B cell (primary cell): ENCODE measurements around the gene TMA7. TPM values are rescaled to one million over a fixed set of nuclear protein-coding genes. Genes with fewer than 3 reads are reported as not detected.

Experiments used
- ATAC-seq: fragments of 200-7000 bp; cut with Tn5 transposase; one replicate; pipeline ENCODE4 v1.10.0; 2021; ENCODE audit warnings: low read depth, mild to moderate bottlenecking, moderate number of reproducible peaks, moderate library complexity
- CTCF ChIA-PET: fragments of 350-600 bp; sonication (Branson Sonifier 250); formaldehyde crosslinking; loops from one replicate; lab custom pipeline; 2021; ENCODE audit warnings: antibody characterized with exemption, inconsistent platforms; lab: Charles Lee
- POLR2A ChIA-PET: fragments of 350-600 bp; sonication (Branson Sonifier 250); formaldehyde crosslinking; loops from one replicate; lab custom pipeline; 2021; ENCODE audit warnings: antibody characterized with exemption; lab: Charles Lee
- DNase-seq: peaks from one replicate; pipeline ENCODE4 v3.0.0; 2013
- H2AFZ ChIP-seq: 2 replicates; pipeline ENCODE4 v1.6.1; 2012; ENCODE audit warnings: mild to moderate bottlenecking, low read depth, low read length; ENCODE audit not compliant: insufficient read depth, poor library complexity, severe bottlenecking
- H3K27ac ChIP-seq, 2 donors: 1 replicate in 1 of 2; 2 replicates in 1 of 2; pipeline ENCODE4 v1.5.1; 2012 to 2013; ENCODE audit warnings: low read length in 2 of 2, mild to moderate bottlenecking in 2 of 2, moderate library complexity in 1 of 2
- H3K27me3 ChIP-seq, 4 experiments: fragments of 200-600 bp in 1 of 4; sonication (generic) in 1 of 4; replicated peaks in 1 of 4; 1 replicate in 2 of 4; 2 replicates in 2 of 4; pipeline versions ENCODE4 v1.6.1 to v1.7.0; 2013 to 2016; ENCODE audit warnings: low read length in 3 of 4, mild to moderate bottlenecking in 2 of 4, mixed read lengths in 1 of 4, moderate library complexity in 1 of 4; ENCODE audit not compliant: insufficient read depth in 4 of 4, control insufficient read depth in 3 of 4; ENCODE audit errors: control extremely low read depth in 1 of 4
- H3K36me3 ChIP-seq, 2 experiments: replicated peaks in 1 of 2; 1 replicate in 1 of 2; 2 replicates in 1 of 2; pipeline versions ENCODE4 v1.6.1 to v1.7.1; 2013; ENCODE audit warnings: low read length in 1 of 2; ENCODE audit not compliant: insufficient read depth in 2 of 2, control insufficient read depth in 1 of 2; ENCODE audit errors: control extremely low read depth in 1 of 2, extremely low read depth in 1 of 2
- H3K4me1 ChIP-seq, 2 donors: fragments of 200-600 bp in 1 of 2; sonication (generic) in 1 of 2; 1 replicate in 1 of 2; 2 replicates in 1 of 2; pipeline versions ENCODE4 v1.5.1 to v1.6.1; 2013 to 2017; ENCODE audit warnings: low read length in 2 of 2; ENCODE audit not compliant: control insufficient read depth in 2 of 2, insufficient read depth in 2 of 2
- H3K4me2 ChIP-seq: replicated peaks from 2 replicates; pipeline ENCODE3; 2012; ENCODE audit warnings: mild to moderate bottlenecking, low read depth, low read length; ENCODE audit not compliant: poor library complexity, severe bottlenecking
- H3K4me3 ChIP-seq, 5 experiments: fragments of 200-600 bp in 1 of 5; sonication (generic) in 1 of 5; 1 replicate in 3 of 5; 2 replicates in 2 of 5; pipeline versions ENCODE4 v1.5.1 to v1.7.0; 2011 to 2016; ENCODE audit warnings: low read length in 4 of 5, mild to moderate bottlenecking in 4 of 5, low read depth in 2 of 5, control low read depth in 1 of 5, moderate library complexity in 1 of 5; ENCODE audit not compliant: insufficient read depth in 1 of 5; ENCODE audit errors: control extremely low read depth in 1 of 5, extremely low read depth in 1 of 5
- H3K79me2 ChIP-seq: fragments of 200-600 bp; sonication (generic); one replicate; pipeline ENCODE4 v1.6.0; 2016; ENCODE audit warnings: low read length; ENCODE audit not compliant: control insufficient read depth, insufficient read depth
- H3K9ac ChIP-seq: fragments of 200-600 bp; sonication (generic); 2 replicates; pipeline ENCODE4 v1.6.1; 2017; ENCODE audit warnings: mild to moderate bottlenecking, low read length, moderate library complexity
- H3K9me3 ChIP-seq, 3 donors: one replicate each; pipeline versions ENCODE4 v1.6.1 to v1.7.1; 2013; ENCODE audit warnings: low read length in 2 of 3; ENCODE audit not compliant: control insufficient read depth in 2 of 3, insufficient read depth in 1 of 3; ENCODE audit errors: control extremely low read depth in 1 of 3
- H4K20me1 ChIP-seq: 2 replicates; pipeline ENCODE4 v1.6.0; 2012; ENCODE audit warnings: mild to moderate bottlenecking, low read length; ENCODE audit not compliant: insufficient read depth, control insufficient read depth, poor library complexity, severe bottlenecking
- H3K27ac Mint-ChIP-seq: one replicate; pipeline ENCODE4 v1.8.0; 2021; ENCODE audit warnings: mixed read lengths
- H3K27me3 Mint-ChIP-seq: one replicate; pipeline ENCODE4 v1.8.0; 2021; ENCODE audit warnings: mixed read lengths
- H3K4me1 Mint-ChIP-seq: one replicate; pipeline ENCODE4 v1.8.0; 2021; ENCODE audit warnings: mixed read lengths
- H3K4me3 Mint-ChIP-seq: one replicate; pipeline ENCODE4 v1.8.0; 2021; ENCODE audit warnings: mixed read lengths
- H3K9me3 Mint-ChIP-seq: one replicate; pipeline ENCODE4 v1.8.0; 2022; ENCODE audit warnings: mixed read lengths; ENCODE audit not compliant: insufficient read depth
- CTCF ChIP-seq: fragments of 200-600 bp; IDR thresholded peaks from one replicate; pipeline ENCODE4 v1.8.0; 2022; ENCODE audit warnings: antibody characterized with exemption, mild to moderate bottlenecking
- EZH2 ChIP-seq: IDR thresholded peaks from 2 replicates; pipeline ENCODE4 v1.6.1; 2012; ENCODE audit warnings: borderline replicate concordance, low read depth, mild to moderate bottlenecking, moderate library complexity, low read length; ENCODE audit not compliant: insufficient read depth, poor library complexity, severe bottlenecking
- WGBS: methylation state at CpG from one replicate; pipeline ENCODE4 v1.1.5; 2013; ENCODE audit warnings: missing lambda C conversion rate; ENCODE audit not compliant: insufficient coverage; 5-methylcytosine and 5-hydroxymethylcytosine counted together
- intact Hi-C: fragments of 100-400 bp; cut with micrococcal nuclease; formaldehyde crosslinking; loops from one replicate; pipeline ENCODE4 v1.10.0; 2022
- polyA plus RNA-seq: library from polyadenylated mRNA; depleted of rRNA; stranded (reverse); fragments of >200 nt; gene quantifications from 2 replicates; pipeline ENCODE4 v1.2.3, GENCODE V29; 2012
- total RNA-seq, 2 donors: library from RNA; stranded (reverse); fragments of 120-200 nt in 1 of 2; gene quantifications; 1 replicate in 1 of 2; 2 replicates in 1 of 2; pipeline versions ENCODE4 v1.2.3 to v1.2.4, GENCODE V29; 2013 to 2022

The TMA7 gene
- total and polyA plus RNA-seq, 2 donors (not counting 1 experiment from before 2014, with no cell fraction given), result 169 to 194 TPM

- Histone ChIP-seq H3K79me2 (no peaks in the 10 kb centered on the region), H3K4me1 (no peaks in the 10 kb centered on the region), H3K4me2 (no peak overlapping the region), H3K27me3 (no peaks in the 10 kb centered on the region), H3K9me3 (no peaks in the 10 kb centered on the region), H2AFZ (no peak overlapping the region), H3K9ac (no peak overlapping the region), H3K27ac (no peak overlapping the region), H3K4me3 (no peak overlapping the region), H3K36me3 (no peaks in the 10 kb centered on the region), H4K20me1 (no peaks in the 10 kb centered on the region)
- TF ChIP-seq CTCF (no peak), EZH2 (no peak)
- Mint-ChIP-seq H3K4me1 (no peaks in the 10 kb centered on the region), H3K27ac (no peak overlapping the region), H3K9me3 (no peaks in the 10 kb centered on the region), H3K4me3 (no peak overlapping the region), H3K27me3 (no peaks in the 10 kb centered on the region)
- ATAC-seq (no peak), DNase-seq (no peak)
- intact Hi-C loops, result no loop called here
- ChIA-PET POLR2A (no interaction called here), CTCF (interaction anchor here (1.1 to 1.2 kb wide), 2 partner anchors 15 to 21 kb away, joined by 3 read pairs; no protein-coding TSS in a partner anchor)
- WGBS, result 90% methylated on average over 23 of the region's 24 CpGs
Measured at GRCh38 chr3:48415251-48415953, 24.7 kb upstream of the TMA7 start.

DNA sequence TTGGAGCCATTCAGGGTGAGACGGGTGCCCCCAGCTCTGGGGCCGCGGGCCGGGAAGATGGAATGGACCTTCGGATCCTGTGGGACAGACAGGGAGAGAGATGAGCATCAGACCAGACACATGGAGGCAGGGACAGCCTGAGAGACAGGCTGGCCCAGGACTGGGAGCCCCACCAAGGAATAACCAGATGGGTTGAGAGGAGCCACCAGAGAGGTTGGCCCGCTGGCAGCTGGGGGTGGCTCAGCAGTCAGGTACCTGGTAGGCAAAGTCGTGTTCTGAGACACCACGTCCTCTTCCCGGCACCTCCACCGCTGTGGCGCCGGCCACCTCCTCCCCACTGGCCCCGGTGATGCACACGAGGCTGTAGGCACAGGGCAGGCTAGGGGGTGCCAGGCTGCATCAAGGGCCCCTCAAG lies 24.0 kb upstream of the TMA7 start:
- no peak overlapping the region for H3K4me3 Mint-ChIP-seq
- TF ChIP-seq EZH2 (no peak), CTCF (no peak)
- H3K27me3 ChIP-seq, result no peaks in the 10 kb centered on the region
- H3K4me1 Mint-ChIP-seq, result no peaks in the 10 kb centered on the region
- H3K79me2 ChIP-seq, result no peaks in the 10 kb centered on the region
- H3K4me1 ChIP-seq, result no peaks in the 10 kb centered on the region
- no peaks in the 10 kb centered on the region for H3K27me3 Mint-ChIP-seq
- no peaks in the 10 kb centered on the region for H3K36me3 ChIP-seq
- WGBS, result 89% methylated on average over 14 of the region's 14 CpGs
- CTCF ChIA-PET, result interaction anchor here (1.2 kb wide), 1 partner anchor 15 kb away, joined by 3 read pairs; no protein-coding TSS in a partner anchor
- ATAC-seq (no peak), DNase-seq (no peak)
- no peaks in the 10 kb centered on the region for H3K9me3 ChIP-seq
- no peak overlapping the region for H3K4me3 ChIP-seq
- H3K4me2 ChIP-seq, result no peak overlapping the region
- H3K27ac Mint-ChIP-seq, result no peak overlapping the region
- no peaks in the 10 kb centered on the region for H4K20me1 ChIP-seq
- POLR2A ChIA-PET, result no interaction called here
- H3K27ac ChIP-seq, result no peak overlapping the region
- intact Hi-C loops, result no loop called here
- no peak overlapping the region for H3K9ac ChIP-seq
- H2AFZ ChIP-seq, result no peak overlapping the region
- no peaks in the 10 kb centered on the region for H3K9me3 Mint-ChIP-seq
